ENCODE results near the gene MPC1. TPM values are rescaled to one million over a fixed set of nuclear protein-coding genes. Genes with fewer than 3 reads are reported as not detected.

The MPC1 gene
- total and polyA plus RNA-seq, 2 experiments from 2014 or later = 15.5 to 39.4 TPM

DNA sequence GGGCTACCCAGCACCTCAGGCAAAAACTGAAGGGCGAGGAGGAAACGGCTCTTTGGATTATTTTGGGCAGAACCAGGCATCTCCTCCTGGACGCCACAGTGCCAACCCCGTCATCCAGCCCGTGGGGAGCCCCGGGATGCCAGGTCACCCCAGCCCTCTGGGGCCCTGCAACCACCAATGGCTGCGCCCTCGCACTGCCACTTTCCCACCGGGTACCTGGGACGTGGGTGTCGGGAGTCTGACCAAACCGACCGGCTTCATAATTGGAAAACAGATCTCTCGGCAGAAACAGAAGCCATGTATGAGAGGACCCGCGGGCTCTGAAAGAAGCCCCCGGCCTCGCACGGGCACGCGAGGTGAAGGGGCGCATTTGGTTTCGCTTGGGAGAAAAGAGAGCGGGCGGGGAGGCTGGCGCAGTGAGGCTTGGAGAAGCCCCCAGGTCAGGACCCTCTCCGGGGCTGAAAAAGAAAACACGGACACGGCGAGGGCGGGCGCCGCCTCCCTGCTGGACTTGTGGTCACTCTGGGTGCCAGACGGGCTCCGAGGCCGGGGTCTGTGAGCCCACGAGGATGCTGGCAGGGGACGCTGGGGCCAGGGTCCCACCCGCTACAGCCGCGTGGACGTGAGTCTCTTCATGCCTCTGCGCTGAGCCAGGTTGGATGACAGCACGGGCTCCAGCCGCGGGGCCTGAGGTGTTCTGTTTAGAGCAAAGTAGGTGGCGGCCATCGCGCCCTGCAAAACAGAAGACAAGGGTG, 29.6 kb upstream of the MPC1 start:
- H3K4me3 Mint-ChIP-seq = no peak overlapping the region
- peaks cover 9% of the 10 kb centered on the region for H3K9me3 Mint-ChIP-seq
- ATAC-seq (no peak), DNase-seq (ENCODE audit: low spot score) (no peak)
- H3K27ac Mint-ChIP-seq = no peak overlapping the region
- H3K36me3 Mint-ChIP-seq (ENCODE audit: low read depth) = peaks cover 37% of the 10 kb centered on the region
- Histone ChIP-seq H3K4me2 (no peak overlapping the region), H3K36me3 (ENCODE audit: insufficient read depth) (no peaks in the 10 kb centered on the region), H2AFZ (no peak overlapping the region), H4K20me1 (replicated peaks; ENCODE audit: insufficient read depth) (no peaks in the 10 kb centered on the region; the same call in 1 of the 2 replicates), H3K4me3 (no peak overlapping the region), H3K4me1 (ENCODE audit: insufficient read depth) (peaks cover 10% of the 10 kb centered on the region), H3K27me3 (ENCODE audit: insufficient read depth) (no peaks in the 10 kb centered on the region), H3K79me2 (replicated peaks; ENCODE audit: insufficient read depth) (no peaks in the 10 kb centered on the region), H3F3A (replicated peaks; ENCODE audit: low read depth) (peaks cover 7% of the 10 kb centered on the region; the same call in 1 of the 2 replicates), H3K9me2 (ENCODE audit: insufficient read depth) (0 out of 2 replicates have a peak, but pooled peaks cover 9% of the 10 kb centered on the region), H3K27ac (ENCODE audit: low read depth) (no peak overlapping the region)
- peaks cover 23% of the 10 kb centered on the region for H3K4me1 Mint-ChIP-seq
- no peak for TF ChIP-seq ZNF114 (CRISPR knock-in tag; IDR thresholded peaks at IDR 0.05)
- TF ChIP-seq, protein P1, sequence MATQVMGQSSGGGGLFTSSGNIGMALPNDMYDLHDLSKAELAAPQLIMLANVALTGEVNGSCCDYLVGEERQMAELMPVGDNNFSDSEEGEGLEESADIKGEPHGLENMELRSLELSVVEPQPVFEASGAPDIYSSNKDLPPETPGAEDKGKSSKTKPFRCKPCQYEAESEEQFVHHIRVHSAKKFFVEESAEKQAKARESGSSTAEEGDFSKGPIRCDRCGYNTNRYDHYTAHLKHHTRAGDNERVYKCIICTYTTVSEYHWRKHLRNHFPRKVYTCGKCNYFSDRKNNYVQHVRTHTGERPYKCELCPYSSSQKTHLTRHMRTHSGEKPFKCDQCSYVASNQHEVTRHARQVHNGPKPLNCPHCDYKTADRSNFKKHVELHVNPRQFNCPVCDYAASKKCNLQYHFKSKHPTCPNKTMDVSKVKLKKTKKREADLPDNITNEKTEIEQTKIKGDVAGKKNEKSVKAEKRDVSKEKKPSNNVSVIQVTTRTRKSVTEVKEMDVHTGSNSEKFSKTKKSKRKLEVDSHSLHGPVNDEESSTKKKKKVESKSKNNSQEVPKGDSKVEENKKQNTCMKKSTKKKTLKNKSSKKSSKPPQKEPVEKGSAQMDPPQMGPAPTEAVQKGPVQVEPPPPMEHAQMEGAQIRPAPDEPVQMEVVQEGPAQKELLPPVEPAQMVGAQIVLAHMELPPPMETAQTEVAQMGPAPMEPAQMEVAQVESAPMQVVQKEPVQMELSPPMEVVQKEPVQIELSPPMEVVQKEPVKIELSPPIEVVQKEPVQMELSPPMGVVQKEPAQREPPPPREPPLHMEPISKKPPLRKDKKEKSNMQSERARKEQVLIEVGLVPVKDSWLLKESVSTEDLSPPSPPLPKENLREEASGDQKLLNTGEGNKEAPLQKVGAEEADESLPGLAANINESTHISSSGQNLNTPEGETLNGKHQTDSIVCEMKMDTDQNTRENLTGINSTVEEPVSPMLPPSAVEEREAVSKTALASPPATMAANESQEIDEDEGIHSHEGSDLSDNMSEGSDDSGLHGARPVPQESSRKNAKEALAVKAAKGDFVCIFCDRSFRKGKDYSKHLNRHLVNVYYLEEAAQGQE (IDR thresholded peaks at IDR 0.05; ENCODE audit: unreplicated experiment) = no peak
- TF ChIP-seq EZH2 (IDR thresholded peaks at IDR 0.05; ENCODE audit: low read depth, unreplicated experiment) = no peak
- H3K27me3 Mint-ChIP-seq (ENCODE audit: insufficient read depth, low read depth, poor library complexity) = peaks cover 12% of the 10 kb centered on the region

DNA sequence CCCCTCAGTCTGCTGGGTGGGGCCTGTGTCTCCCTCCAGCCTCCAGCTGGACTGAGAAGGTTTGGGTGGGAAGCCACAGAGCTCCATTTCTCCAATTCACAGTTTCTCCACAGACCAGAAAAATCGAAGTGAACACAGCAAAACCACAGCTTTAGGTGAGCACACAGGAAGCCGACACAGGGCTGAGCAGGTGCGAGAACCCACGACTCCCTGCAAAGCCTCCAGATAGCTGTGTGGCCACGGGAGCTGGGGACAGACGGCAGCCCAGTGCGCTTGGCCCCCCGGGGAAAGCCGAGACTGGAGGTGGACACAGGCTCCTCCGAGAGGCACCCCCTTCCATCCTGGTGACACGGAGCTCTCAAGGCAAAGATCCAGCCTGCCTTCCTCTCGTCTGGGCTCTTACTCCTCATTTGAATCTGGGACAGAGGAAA, 29.0 kb upstream of the MPC1 start:
- peaks cover 7% of the 10 kb centered on the region; the same call in 1 of the 2 replicates for H3F3A ChIP-seq (replicated peaks; ENCODE audit: low read depth)
- no peak overlapping the region for H3K4me3 ChIP-seq
- Mint-ChIP-seq H3K9me3 (peaks cover 7% of the 10 kb centered on the region), H3K4me1 (peaks cover 23% of the 10 kb centered on the region), H3K36me3 (ENCODE audit: low read depth) (peaks cover 31% of the 10 kb centered on the region), H3K4me3 (no peak overlapping the region), H3K27me3 (ENCODE audit: insufficient read depth, low read depth, poor library complexity) (peaks cover 13% of the 10 kb centered on the region), H3K27ac (no peak overlapping the region)
- no peak for ATAC-seq
- H3K9me2 ChIP-seq (ENCODE audit: insufficient read depth) = 0 out of 2 replicates have a peak, but pooled peaks cover 9% of the 10 kb centered on the region
- H3K36me3 ChIP-seq (ENCODE audit: insufficient read depth) = no peaks in the 10 kb centered on the region
- no peaks in the 10 kb centered on the region for H3K79me2 ChIP-seq (replicated peaks; ENCODE audit: insufficient read depth)
- peaks cover 10% of the 10 kb centered on the region for H3K4me1 ChIP-seq (ENCODE audit: insufficient read depth)
- H3K4me2 ChIP-seq = no peak overlapping the region
- no peak for DNase-seq (ENCODE audit: low spot score)
- no peaks in the 10 kb centered on the region; the same call in 1 of the 2 replicates for H4K20me1 ChIP-seq (replicated peaks; ENCODE audit: insufficient read depth)
- no peak overlapping the region for H2AFZ ChIP-seq
- no peak overlapping the region for H3K27ac ChIP-seq (ENCODE audit: low read depth)
- H3K27me3 ChIP-seq (ENCODE audit: insufficient read depth) = no peaks in the 10 kb centered on the region
- no peak for TF ChIP-seq NANOG (IDR thresholded peaks at IDR 0.05; ENCODE audit: borderline replicate concordance)
- no peak for TF ChIP-seq ZNF331 (CRISPR knock-in tag; IDR thresholded peaks at IDR 0.05; ENCODE audit: low read depth)
- TF ChIP-seq ZNF114 (CRISPR knock-in tag; IDR thresholded peaks at IDR 0.05) = no peak
- no peak for TF ChIP-seq EZH2phosphoT487 (IDR thresholded peaks at IDR 0.05; ENCODE audit: unreplicated experiment)
- TF ChIP-seq EZH2 (IDR thresholded peaks at IDR 0.05; ENCODE audit: low read depth, unreplicated experiment) = no peak
- TF ChIP-seq POLR2AphosphoS5 (IDR thresholded peaks at IDR 0.05; ENCODE audit: low read depth) = no peak
- TF ChIP-seq CREB1 (CRISPR knock-in tag; IDR thresholded peaks at IDR 0.05; ENCODE audit: low read depth) = no peak
- TF ChIP-seq, protein P2, sequence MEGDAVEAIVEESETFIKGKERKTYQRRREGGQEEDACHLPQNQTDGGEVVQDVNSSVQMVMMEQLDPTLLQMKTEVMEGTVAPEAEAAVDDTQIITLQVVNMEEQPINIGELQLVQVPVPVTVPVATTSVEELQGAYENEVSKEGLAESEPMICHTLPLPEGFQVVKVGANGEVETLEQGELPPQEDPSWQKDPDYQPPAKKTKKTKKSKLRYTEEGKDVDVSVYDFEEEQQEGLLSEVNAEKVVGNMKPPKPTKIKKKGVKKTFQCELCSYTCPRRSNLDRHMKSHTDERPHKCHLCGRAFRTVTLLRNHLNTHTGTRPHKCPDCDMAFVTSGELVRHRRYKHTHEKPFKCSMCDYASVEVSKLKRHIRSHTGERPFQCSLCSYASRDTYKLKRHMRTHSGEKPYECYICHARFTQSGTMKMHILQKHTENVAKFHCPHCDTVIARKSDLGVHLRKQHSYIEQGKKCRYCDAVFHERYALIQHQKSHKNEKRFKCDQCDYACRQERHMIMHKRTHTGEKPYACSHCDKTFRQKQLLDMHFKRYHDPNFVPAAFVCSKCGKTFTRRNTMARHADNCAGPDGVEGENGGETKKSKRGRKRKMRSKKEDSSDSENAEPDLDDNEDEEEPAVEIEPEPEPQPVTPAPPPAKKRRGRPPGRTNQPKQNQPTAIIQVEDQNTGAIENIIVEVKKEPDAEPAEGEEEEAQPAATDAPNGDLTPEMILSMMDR (conservative IDR thresholded peaks at IDR 0.05; ENCODE audit: low read depth in 2 of 2) = no peak

Measured in GM23338 (cell line).